DMS79 (cell line): ENCODE measurements around the gene LHX3.
"Not testable (repeated sequence)": the region's sequence is repeated elsewhere in the genome, so short reads cannot be mapped to it uniquely, and the experiment has no call there.

Source experiments
- DNase-seq: peaks from one replicate; lab custom pipeline; 2025; lab: John Stamatoyannopoulos, UW

The LHX3 gene

GRCh38 chr9:136241542-136241941 lies 36.6 kb upstream of the LHX3 start:
- DNase-seq = no peak

GRCh38 chr9:136240941-136241340 lies 36.0 kb upstream of the LHX3 start:
- no peak for DNase-seq

DNA sequence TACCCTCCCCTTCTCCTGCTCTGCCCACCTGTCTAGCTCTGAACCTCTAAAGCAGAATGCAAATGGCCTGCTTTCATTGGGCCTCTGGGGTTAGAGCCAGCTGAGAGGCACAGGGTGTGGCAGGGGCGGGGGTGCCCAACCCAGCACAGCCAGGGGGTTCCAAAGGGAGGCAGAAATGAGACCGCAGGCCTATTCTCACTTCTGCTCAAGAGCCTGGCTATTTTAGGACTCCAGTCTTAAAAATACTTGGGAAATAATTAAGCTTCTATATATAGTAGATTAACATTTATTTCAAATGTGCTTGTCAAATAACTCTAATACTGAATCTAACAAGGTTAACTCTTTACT lies 35.0 kb upstream of the LHX3 start:
- no peak for DNase-seq

DNA sequence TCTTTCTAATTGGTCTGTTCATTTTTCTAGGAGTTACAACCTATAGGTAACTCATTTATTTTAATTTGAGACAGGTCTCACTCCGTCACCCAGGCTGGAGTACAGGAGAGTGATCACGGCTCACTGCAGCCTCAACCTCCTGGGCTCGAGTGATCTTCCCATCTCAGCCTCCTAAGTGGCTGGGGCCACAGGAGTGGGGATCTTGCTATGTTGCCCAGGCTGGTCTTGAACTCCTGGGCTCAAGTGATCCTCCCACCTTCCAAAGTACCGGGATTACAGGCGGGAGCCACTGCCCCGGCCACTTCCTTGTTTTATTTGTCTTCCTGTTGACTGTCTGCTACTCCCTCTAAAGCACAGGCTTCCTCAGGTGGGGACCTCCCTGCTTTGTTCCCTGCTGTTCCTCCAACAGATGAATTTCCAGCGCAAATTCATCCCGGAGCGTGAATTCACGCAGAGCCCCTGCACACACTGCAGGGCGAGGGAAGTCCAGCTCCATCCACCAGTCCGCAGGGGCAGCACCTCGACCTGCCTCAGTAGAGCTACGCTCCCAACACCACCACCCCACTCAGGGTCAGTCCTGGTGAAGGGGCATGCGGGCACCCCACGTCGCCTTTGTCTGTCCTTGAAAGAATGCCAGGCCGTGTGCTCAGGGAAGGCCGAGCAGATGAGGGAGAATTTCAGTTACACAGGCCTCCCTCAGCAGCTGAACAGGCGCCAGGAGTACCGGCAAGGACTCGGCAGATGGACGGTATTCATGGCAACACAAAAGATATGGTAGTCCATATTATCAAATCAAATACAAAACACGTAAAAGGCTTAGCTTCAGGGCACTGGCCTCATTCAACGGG lies 34.4 kb upstream of the LHX3 start:
- DNase-seq = no peak

DNA sequence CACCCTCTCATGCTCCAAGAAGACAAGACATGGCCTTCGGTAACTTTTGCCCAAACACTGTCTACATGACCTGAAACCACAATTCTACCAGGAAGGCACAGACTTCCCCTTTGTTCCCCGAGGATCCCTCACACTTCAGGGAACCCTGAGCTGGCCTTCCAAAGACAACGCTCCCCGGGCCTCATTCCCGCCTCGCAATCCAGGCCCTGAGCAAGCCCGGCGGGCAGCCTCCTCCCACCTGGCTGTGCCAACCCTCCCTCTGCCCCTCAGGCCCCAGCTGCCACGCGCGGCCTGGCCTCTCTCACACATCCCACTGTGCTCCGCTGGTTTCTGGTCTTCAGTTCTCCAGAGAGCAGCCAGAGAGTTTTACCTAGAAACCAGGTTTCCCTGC lies 33.4 kb upstream of the LHX3 start:
- DNase-seq = no peak

- no peak for DNase-seq
These were observed 32.8 kb upstream of the LHX3 start for GRCh38 chr9:136237486-136238341.

- DNase-seq = not testable (repeated sequence)
These were observed 31.8 kb upstream of the LHX3 start for GRCh38 chr9:136236471-136237410.

GRCh38 chr9:136235709-136236455 lies 31.0 kb upstream of the LHX3 start:
- DNase-seq = no peak

DNA sequence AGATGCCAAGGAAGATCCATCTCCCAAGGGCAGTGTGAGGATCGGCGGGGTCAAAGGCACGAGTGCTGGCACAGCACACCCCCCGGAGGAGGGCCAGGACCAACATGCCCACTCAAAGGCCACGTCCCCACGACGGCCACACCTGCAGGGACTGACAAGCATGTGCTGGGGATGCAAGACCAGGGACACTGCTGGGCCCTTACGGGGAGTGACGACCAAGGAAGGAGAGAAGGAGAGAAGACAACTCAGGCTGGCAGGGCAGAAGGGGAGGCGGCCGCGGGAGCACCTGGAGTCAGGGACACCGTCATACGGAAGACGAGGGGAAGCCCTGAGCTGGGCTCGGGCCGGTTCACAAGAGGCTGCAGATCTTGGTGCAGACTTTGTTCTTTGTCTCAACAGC lies 30.2 kb upstream of the LHX3 start:
- DNase-seq = no peak

DNA sequence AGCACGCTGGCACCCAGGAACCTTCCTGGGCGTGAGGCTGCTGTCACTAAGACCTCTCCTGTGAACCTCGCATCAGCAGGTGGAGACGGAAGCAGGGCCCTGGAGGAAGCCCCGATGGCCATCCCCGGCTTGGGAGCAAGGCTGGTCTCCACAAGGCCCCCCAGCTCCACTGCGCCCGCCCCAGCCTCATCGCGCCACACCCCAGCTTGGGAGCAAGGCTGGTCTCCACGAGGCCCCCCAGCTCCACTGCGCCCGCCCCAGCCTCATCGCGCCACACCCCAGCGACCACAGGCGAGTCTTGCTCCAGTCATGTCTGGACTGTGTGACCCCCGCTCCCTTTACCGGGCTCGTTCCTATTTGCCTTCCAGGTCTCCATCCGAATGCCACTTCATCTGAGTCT lies 29.7 kb upstream of the LHX3 start:
- DNase-seq = no peak

- DNase-seq = no peak
These were observed 28.9 kb upstream of the LHX3 start for GRCh38 chr9:136233868-136234267.

DNA sequence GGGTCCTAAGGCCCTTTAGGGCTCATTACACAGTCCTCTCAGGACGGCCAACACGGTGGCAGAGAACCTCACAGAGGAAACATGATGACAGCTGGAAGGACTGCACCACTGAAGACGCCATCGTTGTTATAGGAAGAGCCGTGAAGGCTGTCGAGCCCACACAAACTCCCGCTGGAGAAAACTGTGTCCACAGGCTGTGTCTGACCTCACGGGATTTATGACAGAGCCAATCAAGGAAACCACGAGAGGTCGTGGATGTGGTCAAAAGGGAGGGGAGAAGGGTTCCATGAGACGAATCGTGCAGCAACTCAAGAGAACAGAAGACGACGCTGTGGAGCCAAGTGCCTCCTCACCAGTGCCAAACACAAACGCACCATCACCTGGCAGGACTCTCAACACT lies 28.5 kb upstream of the LHX3 start:
- peak; percentile 37 for DNase-seq

GRCh38 chr9:136232969-136233368 lies 28.0 kb upstream of the LHX3 start:
- DNase-seq = no peak

- DNase-seq = no peak
These were observed 26.8 kb upstream of the LHX3 start for GRCh38 chr9:136231478-136232297.

- no peak for DNase-seq
These were observed 25.8 kb upstream of the LHX3 start for GRCh38 chr9:136230773-136231172.

DNA sequence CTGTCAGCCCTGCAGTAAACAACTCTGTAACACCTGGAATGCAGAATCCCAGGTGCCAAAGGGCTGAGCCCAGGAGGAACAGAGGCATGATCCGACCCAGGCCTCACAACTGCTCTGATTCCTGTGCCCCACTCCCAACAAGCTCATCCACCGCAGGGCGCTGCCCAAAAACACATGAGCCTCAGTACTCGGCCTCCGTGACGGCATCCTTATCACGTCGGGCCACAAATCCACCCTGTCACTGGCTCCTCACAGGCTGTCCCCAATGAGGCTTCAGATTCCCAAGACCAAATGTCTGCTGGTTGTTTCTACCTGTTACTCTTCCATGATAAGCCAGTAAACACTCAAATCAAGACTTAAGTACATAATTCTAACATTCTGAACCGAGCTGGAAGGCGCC lies 25.4 kb upstream of the LHX3 start:
- no peak for DNase-seq

DNA sequence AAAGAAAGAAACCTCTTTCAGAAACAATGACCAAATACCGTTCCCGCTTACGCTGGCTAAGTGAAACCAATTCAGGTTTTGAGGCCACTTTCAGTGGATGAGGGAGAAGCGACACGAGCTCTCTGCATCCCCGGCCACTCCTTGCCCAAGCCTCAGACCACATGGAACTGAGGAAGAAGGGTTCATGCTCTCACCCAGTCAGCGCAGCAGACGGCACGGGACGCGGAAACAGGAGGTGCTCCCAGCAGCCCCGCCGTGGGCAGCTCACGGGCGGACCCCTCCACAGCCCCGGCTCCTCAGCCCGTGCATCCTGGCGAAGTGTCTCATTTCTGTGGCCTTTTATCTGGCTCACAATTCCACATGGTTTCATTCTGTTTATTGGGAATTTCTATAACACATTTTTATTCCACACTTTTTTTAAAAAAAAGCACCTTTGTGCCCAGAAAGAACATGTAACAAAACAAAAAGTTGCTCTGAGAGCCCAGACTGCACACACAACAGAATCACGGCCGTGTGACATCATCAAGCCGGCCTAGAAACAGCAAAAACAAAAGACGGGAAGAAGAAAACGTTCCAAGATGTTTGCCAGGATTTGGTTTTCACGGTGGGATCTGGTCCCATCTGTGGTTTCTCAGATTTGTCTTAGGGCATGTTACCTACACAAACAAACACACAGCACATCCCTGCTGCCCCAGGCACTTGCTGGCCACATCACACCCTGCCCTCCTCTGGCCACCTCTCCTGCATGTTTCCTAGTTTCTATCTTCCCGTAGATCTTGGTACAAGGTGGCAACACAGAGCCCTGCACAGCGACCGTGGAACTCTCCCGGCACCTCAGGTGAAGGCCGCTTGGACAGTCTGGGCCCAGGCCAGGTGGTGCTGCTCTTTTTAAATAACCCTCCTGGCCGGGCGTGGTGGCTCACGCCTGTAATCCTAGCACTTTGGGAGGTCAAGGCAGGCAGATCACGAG lies 24.5 kb upstream of the LHX3 start:
- no peak for DNase-seq

GRCh38 chr9:136228107-136228875 lies 23.4 kb upstream of the LHX3 start:
- no peak for DNase-seq
